GM23338 (cell line): ENCODE data around the gene SRGAP1. TPM values are rescaled to one million over a fixed set of nuclear protein-coding genes. Genes with fewer than 3 reads are reported as not detected.

Experiments
- ATAC-seq: fragments of 200-7000 bp; cut with Tn5 transposase; 3 replicates; pipeline ENCODE4 v1.9.1; 2020
- DNase-seq: peaks from one replicate; pipeline ENCODE4 v3.0.0-alpha.2; 2015; ENCODE audit warnings: low spot score
- H2AFZ ChIP-seq: fragments of 200-600 bp; sonication (generic); 2 replicates; pipeline ENCODE4 v1.8.0; 2016; ENCODE audit warnings: antibody characterized with exemption, mild to moderate bottlenecking, moderate library complexity
- H3F3A ChIP-seq: fragments of 200-600 bp; sonication (generic); replicated peaks from 2 replicates; pipeline ENCODE4 v1.8.0; 2017; ENCODE audit warnings: antibody characterized with exemption, mixed run types, low read depth
- H3K27ac ChIP-seq: fragments of 200-600 bp; sonication (generic); 2 replicates; pipeline ENCODE4 v1.6.1; 2016; ENCODE audit warnings: low read depth
- H3K27me3 ChIP-seq: fragments of 200-600 bp; sonication (generic); 2 replicates; pipeline ENCODE4 v1.8.0; 2016; ENCODE audit warnings: mild to moderate bottlenecking, mixed run types, moderate library complexity; ENCODE audit not compliant: insufficient read depth
- H3K36me3 ChIP-seq: fragments of 200-600 bp; sonication (generic); 2 replicates; pipeline ENCODE4 v1.8.0; 2016; ENCODE audit warnings: mild to moderate bottlenecking; ENCODE audit not compliant: insufficient read depth
- H3K4me1 ChIP-seq: fragments of 200-600 bp; sonication (generic); 2 replicates; pipeline ENCODE4 v1.8.0; 2016; ENCODE audit warnings: mild to moderate bottlenecking, moderate library complexity; ENCODE audit not compliant: insufficient read depth
- H3K4me2 ChIP-seq: fragments of 200-600 bp; sonication (generic); 2 replicates; pipeline ENCODE4 v1.7.1; 2017; ENCODE audit warnings: mixed run types
- H3K4me3 ChIP-seq: fragments of 200-600 bp; sonication (generic); 2 replicates; pipeline ENCODE4 v1.6.1; 2016; ENCODE audit warnings: mixed run types
- H3K79me2 ChIP-seq: fragments of 200-600 bp; sonication (generic); replicated peaks from 2 replicates; pipeline ENCODE4 v1.8.0; 2017; ENCODE audit warnings: mild to moderate bottlenecking; ENCODE audit not compliant: insufficient read depth
- H3K9me2 ChIP-seq: fragments of 200-600 bp; sonication (generic); 2 replicates; pipeline ENCODE4 v1.8.0; 2017; ENCODE audit not compliant: insufficient read depth
- H4K20me1 ChIP-seq: fragments of 200-600 bp; sonication (generic); replicated peaks from 2 replicates; pipeline ENCODE4 v1.8.0; 2017; ENCODE audit warnings: mild to moderate bottlenecking; ENCODE audit not compliant: insufficient read depth
- H3K27ac Mint-ChIP-seq: 2 replicates; pipeline ENCODE4 v1.8.0; 2020; ENCODE audit warnings: inconsistent platforms, mild to moderate bottlenecking, moderate library complexity, mixed read lengths
- H3K27me3 Mint-ChIP-seq: 3 replicates; pipeline ENCODE4 v1.8.0; 2022; ENCODE audit warnings: low read depth, mild to moderate bottlenecking, moderate library complexity, mixed read lengths, inconsistent platforms; ENCODE audit not compliant: insufficient read depth, poor library complexity
- H3K36me3 Mint-ChIP-seq: 3 replicates; pipeline ENCODE4 v1.8.0; 2021; ENCODE audit warnings: low read depth, mild to moderate bottlenecking, inconsistent platforms, moderate library complexity, mixed read lengths
- H3K4me1 Mint-ChIP-seq: 3 replicates; pipeline ENCODE4 v1.8.0; 2020; ENCODE audit warnings: mild to moderate bottlenecking, inconsistent platforms, mixed read lengths
- H3K4me3 Mint-ChIP-seq: 3 replicates; pipeline ENCODE4 v1.8.0; 2021; ENCODE audit warnings: moderate library complexity, mild to moderate bottlenecking, inconsistent platforms, mixed read lengths
- H3K9me3 Mint-ChIP-seq: 3 replicates; pipeline ENCODE4 v1.8.0; 2020; ENCODE audit warnings: moderate library complexity, mild to moderate bottlenecking, inconsistent platforms, mixed read lengths
- EZH2 ChIP-seq: fragments of 200-600 bp; sonication (generic); IDR thresholded peaks from one replicate; pipeline ENCODE4 v1.8.0; 2017; ENCODE audit warnings: antibody characterized with exemption, mild to moderate bottlenecking, low read depth; ENCODE audit not compliant: unreplicated experiment
- EZH2phosphoT487 ChIP-seq: fragments of 200-600 bp; sonication (generic); IDR thresholded peaks from one replicate; pipeline ENCODE4 v1.8.1; 2018; ENCODE audit warnings: antibody characterized with exemption; ENCODE audit not compliant: unreplicated experiment
- JUNB ChIP-seq: IDR thresholded peaks from one replicate; pipeline ENCODE4 v1.6.1; 2016; ENCODE audit warnings: antibody characterized with exemption; ENCODE audit not compliant: unreplicated experiment
- NANOG ChIP-seq: IDR thresholded peaks from 2 replicates; pipeline ENCODE4 v1.6.1; 2016; ENCODE audit warnings: antibody characterized with exemption, borderline replicate concordance
- POLR2AphosphoS5 ChIP-seq: IDR thresholded peaks from 2 replicates; pipeline ENCODE4 v1.6.1; 2016; ENCODE audit warnings: antibody characterized with exemption, low read depth
- ZNF114 ChIP-seq: fragments of 250-450 bp; sonication (Bioruptor Pico); IDR thresholded peaks from 2 replicates; pipeline ENCODE4 v1.5.0; 2020; ENCODE audit warnings: mild to moderate bottlenecking, moderate library complexity
- ZNF331 ChIP-seq: fragments of 250-450 bp; sonication (Bioruptor Pico); IDR thresholded peaks from 2 replicates; pipeline ENCODE4 v1.5.0; 2020; ENCODE audit warnings: low read depth, mild to moderate bottlenecking, moderate library complexity
- polyA plus RNA-seq: library from polyadenylated mRNA; unstranded; fragments of >200 nt; fragmentation: Nextera tagmentation; extraction: Ambion mirVana; gene quantifications from 2 replicates; pipeline ENCODE4 v1.2.1, GENCODE V29; 2016
- total RNA-seq: library from RNA; depleted of rRNA; stranded (reverse); fragments of >200 nt; shearing (Covaris generic); gene quantifications from 2 replicates; pipeline ENCODE4 v1.2.3, GENCODE V29; 2014
- TF ChIP-seq, protein P1 (sequence below): IDR thresholded peaks from 2 replicates; pipeline ENCODE4 v1.6.1; 2016; ENCODE audit warnings: antibody characterized with exemption
- TF ChIP-seq, protein P2 (sequence below), 2 experiments: fragments of 200-600 bp in 1 of 2; sonication (generic) in 1 of 2; conservative IDR thresholded peaks; 2 replicates each; pipeline versions ENCODE4 v1.5.1 to v1.6.1; 2016 to 2017; ENCODE audit warnings: antibody characterized with exemption in 2 of 2, low read depth in 2 of 2, mild to moderate bottlenecking in 2 of 2, moderate library complexity in 1 of 2
- TF ChIP-seq, protein P3 (sequence below): IDR thresholded peaks from one replicate; pipeline ENCODE4 v1.6.1; 2018; ENCODE audit warnings: antibody characterized with exemption; ENCODE audit not compliant: unreplicated experiment

SRGAP1 gene
- total and polyA plus RNA-seq, 2 experiments from 2014 or later: 6.1 to 8.1 TPM

GRCh38 chr12:63826006-63826585 is 18.4 kb upstream of the SRGAP1 start:
- Histone ChIP-seq H3K36me3 (no peaks in the 10 kb centered on the region), H3K27ac (no peak overlapping the region), H4K20me1 (no peaks in the 10 kb centered on the region), H3K9me2 (no peaks in the 10 kb centered on the region), H3F3A (no peaks in the 10 kb centered on the region), H3K4me3 (no peak overlapping the region), H2AFZ (peak overlapping the region; percentile 1; the same call in 1 of the 2 replicates), H3K27me3 (peaks cover 15% of the 10 kb centered on the region; the same call in 1 of the 2 replicates), H3K4me1 (peaks cover 6% of the 10 kb centered on the region; the same call in 1 of the 2 replicates), H3K4me2 (no peak overlapping the region), H3K79me2 (no peaks in the 10 kb centered on the region)
- peak; percentile 43; the same call in 2 of the 3 replicates for ATAC-seq
- DNase-seq: peak; percentile 78
- Mint-ChIP-seq H3K36me3 (peaks cover 7% of the 10 kb centered on the region; the same call in 2 of the 3 replicates), H3K27me3 (peaks cover 9% of the 10 kb centered on the region), H3K9me3 (peaks cover 16% of the 10 kb centered on the region), H3K4me1 (no peaks in the 10 kb centered on the region), H3K4me3 (no peak overlapping the region), H3K27ac (no peak overlapping the region)
- no peak for TF ChIP-seq JUNB
- TF ChIP-seq, protein P1, sequence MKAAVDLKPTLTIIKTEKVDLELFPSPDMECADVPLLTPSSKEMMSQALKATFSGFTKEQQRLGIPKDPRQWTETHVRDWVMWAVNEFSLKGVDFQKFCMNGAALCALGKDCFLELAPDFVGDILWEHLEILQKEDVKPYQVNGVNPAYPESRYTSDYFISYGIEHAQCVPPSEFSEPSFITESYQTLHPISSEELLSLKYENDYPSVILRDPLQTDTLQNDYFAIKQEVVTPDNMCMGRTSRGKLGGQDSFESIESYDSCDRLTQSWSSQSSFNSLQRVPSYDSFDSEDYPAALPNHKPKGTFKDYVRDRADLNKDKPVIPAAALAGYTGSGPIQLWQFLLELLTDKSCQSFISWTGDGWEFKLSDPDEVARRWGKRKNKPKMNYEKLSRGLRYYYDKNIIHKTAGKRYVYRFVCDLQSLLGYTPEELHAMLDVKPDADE: no peak
- no peak for TF ChIP-seq EZH2phosphoT487
- TF ChIP-seq ZNF331 (CRISPR knock-in tag): no peak
- TF ChIP-seq, protein P2, sequence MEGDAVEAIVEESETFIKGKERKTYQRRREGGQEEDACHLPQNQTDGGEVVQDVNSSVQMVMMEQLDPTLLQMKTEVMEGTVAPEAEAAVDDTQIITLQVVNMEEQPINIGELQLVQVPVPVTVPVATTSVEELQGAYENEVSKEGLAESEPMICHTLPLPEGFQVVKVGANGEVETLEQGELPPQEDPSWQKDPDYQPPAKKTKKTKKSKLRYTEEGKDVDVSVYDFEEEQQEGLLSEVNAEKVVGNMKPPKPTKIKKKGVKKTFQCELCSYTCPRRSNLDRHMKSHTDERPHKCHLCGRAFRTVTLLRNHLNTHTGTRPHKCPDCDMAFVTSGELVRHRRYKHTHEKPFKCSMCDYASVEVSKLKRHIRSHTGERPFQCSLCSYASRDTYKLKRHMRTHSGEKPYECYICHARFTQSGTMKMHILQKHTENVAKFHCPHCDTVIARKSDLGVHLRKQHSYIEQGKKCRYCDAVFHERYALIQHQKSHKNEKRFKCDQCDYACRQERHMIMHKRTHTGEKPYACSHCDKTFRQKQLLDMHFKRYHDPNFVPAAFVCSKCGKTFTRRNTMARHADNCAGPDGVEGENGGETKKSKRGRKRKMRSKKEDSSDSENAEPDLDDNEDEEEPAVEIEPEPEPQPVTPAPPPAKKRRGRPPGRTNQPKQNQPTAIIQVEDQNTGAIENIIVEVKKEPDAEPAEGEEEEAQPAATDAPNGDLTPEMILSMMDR (conservative IDR thresholded peaks at IDR 0.05; ENCODE audit: low read depth in 2 of 2): peak; percentile 78 to 88

DNA sequence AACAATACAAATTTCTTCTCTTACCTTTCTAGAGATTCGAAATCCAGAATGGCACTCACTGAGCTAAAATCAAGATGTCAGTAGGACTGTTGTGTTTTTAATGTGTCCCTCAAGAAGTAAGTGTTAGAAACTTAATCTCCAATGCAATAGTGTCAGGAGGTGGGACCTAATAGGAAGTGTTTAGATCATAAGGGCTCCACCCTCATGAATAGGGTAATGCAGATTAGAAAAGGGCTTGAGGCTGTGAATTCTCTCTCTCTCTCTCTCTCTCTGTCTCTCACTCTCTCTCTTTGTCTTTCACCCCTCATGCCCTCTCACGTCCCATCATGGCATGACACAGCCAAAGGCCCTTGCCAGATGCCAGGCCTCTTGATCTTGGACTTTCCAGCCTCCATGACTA is 15.6 kb upstream of the SRGAP1 start:
- no peak overlapping the region for H2AFZ ChIP-seq
- H3K36me3 Mint-ChIP-seq: peaks cover 7% of the 10 kb centered on the region; the same call in 2 of the 3 replicates
- no peaks in the 10 kb centered on the region for H3K27me3 ChIP-seq
- no peaks in the 10 kb centered on the region for H3K4me1 Mint-ChIP-seq
- ATAC-seq (no peak), DNase-seq (no peak)
- no peaks in the 10 kb centered on the region for H3K4me1 ChIP-seq
- H3K27ac Mint-ChIP-seq: no peak overlapping the region
- H3K36me3 ChIP-seq: no peaks in the 10 kb centered on the region
- TF ChIP-seq JUNB (no peak), EZH2phosphoT487 (no peak), ZNF331 (CRISPR knock-in tag) (no peak), NANOG (no peak), ZNF114 (CRISPR knock-in tag) (no peak), POLR2AphosphoS5 (no peak), EZH2 (no peak)
- TF ChIP-seq, protein P3, sequence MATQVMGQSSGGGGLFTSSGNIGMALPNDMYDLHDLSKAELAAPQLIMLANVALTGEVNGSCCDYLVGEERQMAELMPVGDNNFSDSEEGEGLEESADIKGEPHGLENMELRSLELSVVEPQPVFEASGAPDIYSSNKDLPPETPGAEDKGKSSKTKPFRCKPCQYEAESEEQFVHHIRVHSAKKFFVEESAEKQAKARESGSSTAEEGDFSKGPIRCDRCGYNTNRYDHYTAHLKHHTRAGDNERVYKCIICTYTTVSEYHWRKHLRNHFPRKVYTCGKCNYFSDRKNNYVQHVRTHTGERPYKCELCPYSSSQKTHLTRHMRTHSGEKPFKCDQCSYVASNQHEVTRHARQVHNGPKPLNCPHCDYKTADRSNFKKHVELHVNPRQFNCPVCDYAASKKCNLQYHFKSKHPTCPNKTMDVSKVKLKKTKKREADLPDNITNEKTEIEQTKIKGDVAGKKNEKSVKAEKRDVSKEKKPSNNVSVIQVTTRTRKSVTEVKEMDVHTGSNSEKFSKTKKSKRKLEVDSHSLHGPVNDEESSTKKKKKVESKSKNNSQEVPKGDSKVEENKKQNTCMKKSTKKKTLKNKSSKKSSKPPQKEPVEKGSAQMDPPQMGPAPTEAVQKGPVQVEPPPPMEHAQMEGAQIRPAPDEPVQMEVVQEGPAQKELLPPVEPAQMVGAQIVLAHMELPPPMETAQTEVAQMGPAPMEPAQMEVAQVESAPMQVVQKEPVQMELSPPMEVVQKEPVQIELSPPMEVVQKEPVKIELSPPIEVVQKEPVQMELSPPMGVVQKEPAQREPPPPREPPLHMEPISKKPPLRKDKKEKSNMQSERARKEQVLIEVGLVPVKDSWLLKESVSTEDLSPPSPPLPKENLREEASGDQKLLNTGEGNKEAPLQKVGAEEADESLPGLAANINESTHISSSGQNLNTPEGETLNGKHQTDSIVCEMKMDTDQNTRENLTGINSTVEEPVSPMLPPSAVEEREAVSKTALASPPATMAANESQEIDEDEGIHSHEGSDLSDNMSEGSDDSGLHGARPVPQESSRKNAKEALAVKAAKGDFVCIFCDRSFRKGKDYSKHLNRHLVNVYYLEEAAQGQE: no peak
- no peaks in the 10 kb centered on the region for H3K27me3 Mint-ChIP-seq
- no peaks in the 10 kb centered on the region for H3K79me2 ChIP-seq
- H3K9me3 Mint-ChIP-seq: peaks cover 18% of the 10 kb centered on the region
- no peak overlapping the region for H3K4me2 ChIP-seq
- no peak overlapping the region for H3K4me3 Mint-ChIP-seq
- no peaks in the 10 kb centered on the region for H4K20me1 ChIP-seq
- H3K27ac ChIP-seq: no peak overlapping the region
- no peaks in the 10 kb centered on the region for H3F3A ChIP-seq
- H3K9me2 ChIP-seq: no peaks in the 10 kb centered on the region; the same call in 1 of the 2 replicates
- H3K4me3 ChIP-seq: no peak overlapping the region
